Measurements from ENCODE around the gene FUT8.

DNA sequence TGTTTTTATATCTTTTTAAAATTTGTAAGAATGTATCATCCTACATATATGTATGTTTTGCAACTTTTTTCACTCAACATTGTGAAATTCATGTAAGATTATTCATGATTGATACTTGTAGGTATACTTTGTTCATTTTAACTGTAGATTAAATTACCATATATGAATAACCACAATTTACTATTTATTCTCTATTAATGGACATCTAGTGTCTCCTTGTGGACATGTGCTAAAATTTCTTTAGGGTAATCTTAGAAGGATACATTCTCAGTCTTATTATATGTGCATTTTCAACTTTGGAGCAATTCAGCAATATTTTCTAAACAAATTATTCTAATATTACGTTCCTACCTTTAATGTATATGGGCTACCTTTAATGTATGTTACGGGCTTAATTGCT is 192.4 kb downstream of the FUT8 start:
- TF ChIP-seq, protein P1, sequence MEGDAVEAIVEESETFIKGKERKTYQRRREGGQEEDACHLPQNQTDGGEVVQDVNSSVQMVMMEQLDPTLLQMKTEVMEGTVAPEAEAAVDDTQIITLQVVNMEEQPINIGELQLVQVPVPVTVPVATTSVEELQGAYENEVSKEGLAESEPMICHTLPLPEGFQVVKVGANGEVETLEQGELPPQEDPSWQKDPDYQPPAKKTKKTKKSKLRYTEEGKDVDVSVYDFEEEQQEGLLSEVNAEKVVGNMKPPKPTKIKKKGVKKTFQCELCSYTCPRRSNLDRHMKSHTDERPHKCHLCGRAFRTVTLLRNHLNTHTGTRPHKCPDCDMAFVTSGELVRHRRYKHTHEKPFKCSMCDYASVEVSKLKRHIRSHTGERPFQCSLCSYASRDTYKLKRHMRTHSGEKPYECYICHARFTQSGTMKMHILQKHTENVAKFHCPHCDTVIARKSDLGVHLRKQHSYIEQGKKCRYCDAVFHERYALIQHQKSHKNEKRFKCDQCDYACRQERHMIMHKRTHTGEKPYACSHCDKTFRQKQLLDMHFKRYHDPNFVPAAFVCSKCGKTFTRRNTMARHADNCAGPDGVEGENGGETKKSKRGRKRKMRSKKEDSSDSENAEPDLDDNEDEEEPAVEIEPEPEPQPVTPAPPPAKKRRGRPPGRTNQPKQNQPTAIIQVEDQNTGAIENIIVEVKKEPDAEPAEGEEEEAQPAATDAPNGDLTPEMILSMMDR (IDR thresholded peaks at IDR 0.05; ENCODE audit: borderline replicate concordance, extremely low read depth, low read length, poor library complexity, severe bottlenecking) = peak; percentile 16
- TF ChIP-seq EZH2 (IDR thresholded peaks at IDR 0.05; ENCODE audit: borderline replicate concordance, low read depth, low read length, severe bottlenecking) = no peak

Data from DND-41 (cell line).